Activated CD4-positive, alpha-beta T cell treated with anti-CD3 and anti-CD28 coated beads, Interleukin-10, Interleukin-2, amounts not matched to agents 100 ng/mL and 50 ng/mL, durations not matched to agents 16 hours and 8 hours (primary cell): ENCODE measurements around the gene CCDC146.
"Not testable (repeated sequence)": the region's sequence is repeated elsewhere in the genome, so short reads cannot be mapped to it uniquely, and the experiment has no call there.

Experiments used
- DNase-seq: peaks from one replicate; pipeline ENCODE4 v3.0.0-alpha.2; 2020

The CCDC146 gene

DNA sequence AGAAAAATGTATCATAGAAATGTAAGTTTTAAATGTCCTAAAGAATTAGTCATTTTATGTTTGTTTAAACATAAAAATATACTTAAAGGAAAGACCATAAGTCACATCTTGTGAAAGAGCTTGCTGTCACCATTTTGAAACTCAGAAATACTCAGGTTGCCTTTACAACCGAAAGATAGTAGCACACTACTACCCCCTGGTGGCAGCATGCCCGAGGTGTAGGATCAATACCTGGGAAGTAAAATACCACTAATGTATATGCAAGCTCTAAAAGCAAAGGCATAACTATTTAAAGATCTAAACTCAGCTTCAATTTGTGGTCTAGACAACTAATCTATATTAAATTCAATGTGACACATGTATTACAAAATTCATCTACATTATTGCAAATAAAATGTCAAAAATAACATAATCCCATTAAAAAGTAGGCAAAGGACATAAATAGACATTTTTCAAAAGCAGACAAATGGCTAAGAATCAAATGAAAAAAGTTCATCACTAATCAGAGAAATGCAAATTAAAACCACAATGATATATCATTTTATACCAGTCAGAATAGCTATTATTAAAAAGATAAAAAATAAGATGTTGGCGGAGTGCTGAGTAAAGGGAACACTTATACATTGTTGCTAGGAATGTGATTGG is 124.9 kb downstream of the CCDC146 start:
- peak; percentile 90 for DNase-seq

DNA sequence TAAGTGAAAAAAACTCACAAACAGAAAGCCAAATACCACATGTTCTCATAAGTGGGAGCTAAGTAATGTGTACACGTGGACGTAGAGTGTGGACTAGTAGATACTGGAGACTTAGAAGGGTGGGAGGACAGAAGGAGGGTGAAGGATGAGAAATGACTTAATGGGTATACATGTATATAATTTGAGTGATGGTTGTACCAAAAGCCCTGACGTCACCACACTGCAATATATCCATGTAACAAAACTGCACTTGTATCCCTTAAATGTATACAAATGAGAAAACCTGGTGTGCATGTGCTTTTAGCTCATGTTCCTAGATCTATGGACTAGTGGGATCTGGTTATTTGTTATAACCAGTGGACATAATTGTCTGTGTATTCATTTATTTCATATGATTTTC is 125.7 kb downstream of the CCDC146 start:
- no peak for DNase-seq

DNA sequence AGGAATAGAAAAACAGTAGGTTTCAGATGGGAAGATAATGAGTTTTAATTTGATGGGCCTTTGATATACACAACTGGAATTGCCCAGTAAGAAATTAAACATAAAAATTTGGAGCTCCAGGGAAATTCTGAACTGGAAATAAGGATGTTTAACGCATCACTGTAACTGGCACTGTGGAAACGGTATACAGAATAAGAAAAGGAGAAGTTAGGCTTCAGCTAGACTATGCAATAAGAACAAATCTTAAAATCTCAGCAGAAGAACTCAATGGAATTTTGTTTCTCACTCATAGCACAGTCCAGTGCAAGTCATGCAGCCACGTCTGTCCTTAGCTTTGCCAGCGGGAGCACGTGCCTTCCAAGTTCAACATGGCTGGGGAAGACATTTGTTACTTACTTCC is 130.1 kb downstream of the CCDC146 start:
- DNase-seq = no peak

DNA sequence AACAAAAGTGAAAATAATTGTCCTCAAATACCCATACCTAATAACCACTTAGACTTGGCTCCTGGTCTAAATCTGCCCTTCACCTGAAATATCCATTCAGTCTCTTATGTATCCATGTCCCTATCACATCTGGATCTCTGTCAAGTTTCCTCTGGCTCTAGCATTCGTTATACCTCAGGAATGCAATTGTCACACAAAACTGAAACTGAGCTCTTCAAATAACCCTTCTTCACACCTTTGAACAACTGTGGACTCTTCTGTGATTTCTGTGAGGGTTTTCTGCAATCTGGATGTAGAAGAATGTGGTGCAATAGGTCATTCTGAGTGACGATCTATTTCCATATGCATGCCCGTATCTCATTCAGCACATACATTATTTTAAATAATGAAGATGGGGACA is 130.7 kb downstream of the CCDC146 start:
- DNase-seq = no peak

DNA sequence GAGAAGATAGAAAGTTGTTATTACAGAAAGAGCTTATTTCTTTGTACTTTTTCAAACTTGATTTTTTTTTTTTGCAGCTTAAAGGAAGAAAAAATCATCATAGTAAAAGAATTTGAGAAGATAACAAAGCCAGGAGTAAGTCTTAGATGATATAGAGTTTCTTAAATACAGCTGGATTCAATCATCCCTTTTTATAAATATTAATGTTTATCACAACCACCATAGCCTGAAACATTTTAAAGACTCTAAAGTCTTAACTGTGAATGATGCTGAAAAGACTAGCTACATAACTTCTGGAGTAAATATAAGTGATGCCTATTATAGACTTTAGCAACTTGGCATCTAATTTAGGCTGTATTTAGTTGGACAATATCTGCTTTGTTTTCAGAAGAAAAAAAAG is 132.0 kb downstream of the CCDC146 start:
- DNase-seq = no peak

DNA sequence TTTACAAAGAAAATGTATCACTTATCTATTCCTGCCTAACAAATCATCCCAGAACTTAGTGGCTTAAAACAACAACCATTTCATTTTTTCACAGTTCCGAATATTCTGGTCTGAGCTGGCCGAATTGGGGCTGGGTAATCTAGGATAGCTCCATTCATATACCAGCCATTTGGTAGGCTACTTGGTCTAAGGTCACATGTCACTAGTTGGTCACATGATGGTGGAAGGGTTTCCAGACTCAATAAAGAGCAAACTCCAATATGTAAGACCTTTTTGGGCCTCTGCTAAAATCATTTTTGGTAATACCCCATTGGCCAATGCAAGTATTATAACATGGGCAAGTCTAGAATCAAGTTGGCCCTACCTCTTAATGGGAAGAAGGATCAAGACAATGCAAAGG is 132.5 kb downstream of the CCDC146 start:
- DNase-seq = no peak

DNA sequence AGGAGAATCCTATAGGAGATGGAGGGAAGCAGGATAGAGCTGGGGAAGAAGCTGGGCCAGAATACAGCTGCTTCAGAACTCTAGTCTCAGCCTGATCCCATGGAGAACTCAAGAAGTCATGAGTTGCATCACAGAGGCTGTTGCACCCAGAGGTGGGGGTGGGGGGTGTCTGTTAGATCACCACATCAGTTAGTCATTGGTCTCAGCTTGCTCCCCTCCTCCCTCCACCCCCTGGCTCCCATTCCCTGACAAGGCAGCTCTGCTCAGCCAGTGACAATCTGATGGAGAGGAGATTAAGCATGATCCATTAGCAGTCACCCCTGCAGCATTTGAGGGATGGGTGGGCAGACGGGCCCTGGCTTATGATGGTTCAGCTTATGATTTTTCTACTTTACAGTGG is 135.6 kb downstream of the CCDC146 start:
- DNase-seq = no peak

DNA sequence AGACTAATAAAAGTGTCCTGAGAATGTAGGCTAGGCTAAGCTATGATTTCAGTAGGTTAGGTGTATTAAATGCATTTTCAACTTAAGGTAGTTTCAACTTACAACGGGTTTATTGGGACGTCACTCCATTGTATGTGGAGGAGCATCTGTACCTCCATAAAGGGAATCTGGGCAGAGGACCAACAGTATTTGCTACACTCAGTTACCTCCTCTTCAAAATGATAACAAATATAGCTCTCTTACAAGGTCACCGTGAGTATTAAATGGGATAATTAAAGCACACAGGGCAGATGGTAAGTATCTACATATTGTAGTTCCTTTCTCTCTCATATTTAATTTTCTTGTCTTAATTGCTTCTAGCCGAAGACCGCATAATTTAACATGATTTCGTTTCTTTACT is 136.2 kb downstream of the CCDC146 start:
- DNase-seq = no peak

DNA sequence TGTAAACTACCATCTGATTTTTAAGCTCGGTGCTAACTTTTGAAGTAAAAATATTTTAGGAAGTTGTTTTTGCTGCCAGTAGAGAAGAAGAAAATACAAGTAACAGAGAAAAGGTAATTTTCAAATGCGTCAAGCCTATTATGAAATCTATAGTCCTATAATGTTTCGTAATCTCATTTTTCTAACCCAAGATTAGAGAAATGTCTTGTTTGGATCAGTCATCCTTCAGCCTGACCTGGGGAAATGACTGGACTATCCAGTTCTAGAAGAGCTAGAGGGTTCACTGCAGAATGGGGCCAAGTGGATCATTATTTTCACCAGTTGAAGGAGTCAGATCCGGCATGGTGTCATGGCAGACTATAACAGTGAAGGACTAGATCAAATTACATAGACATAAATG is 139.9 kb downstream of the CCDC146 start:
- no peak for DNase-seq

DNA sequence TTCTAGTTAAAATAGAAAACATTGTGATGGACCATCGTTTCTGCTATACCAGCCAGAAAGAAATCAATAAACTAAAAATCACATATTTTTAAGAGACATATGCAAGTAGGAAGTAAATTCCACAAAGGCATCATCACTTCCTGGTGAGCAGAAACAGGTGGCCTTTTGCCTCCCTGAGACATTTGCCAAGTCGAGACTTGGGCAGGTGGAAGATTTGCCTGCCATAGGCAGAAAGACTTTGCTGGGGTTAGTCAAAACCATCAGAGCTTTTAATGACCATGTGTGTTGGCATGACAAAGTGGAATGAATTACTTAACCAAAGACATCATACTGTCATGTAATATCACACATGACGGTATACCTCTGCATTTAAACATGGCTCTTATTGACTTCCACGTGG is 143.3 kb downstream of the CCDC146 start:
- DNase-seq = peak; percentile 23

DNA sequence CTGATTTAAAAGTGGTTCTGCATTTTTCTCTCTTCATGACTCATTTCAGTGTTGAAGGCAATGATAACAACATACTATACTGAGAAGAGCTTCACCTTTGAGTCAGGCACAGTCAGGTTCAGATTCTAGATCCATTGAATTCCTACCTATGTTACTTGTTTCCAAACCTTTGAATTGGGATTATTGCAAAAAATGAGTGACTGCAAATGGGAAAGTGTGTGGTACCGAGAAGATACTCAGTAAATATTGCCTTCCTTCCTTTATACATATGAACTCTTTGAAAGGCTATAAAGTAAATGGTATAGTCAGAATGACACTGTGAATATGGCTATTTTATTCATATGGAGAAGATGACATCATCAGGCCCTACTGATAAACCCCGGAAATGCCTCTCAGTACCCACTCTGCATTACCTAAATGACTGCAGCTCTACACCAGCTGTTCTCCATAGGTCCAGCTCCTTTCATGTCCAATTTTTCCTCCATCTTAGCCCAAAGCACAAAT is 143.9 kb downstream of the CCDC146 start:
- DNase-seq = peak; percentile 91

DNA sequence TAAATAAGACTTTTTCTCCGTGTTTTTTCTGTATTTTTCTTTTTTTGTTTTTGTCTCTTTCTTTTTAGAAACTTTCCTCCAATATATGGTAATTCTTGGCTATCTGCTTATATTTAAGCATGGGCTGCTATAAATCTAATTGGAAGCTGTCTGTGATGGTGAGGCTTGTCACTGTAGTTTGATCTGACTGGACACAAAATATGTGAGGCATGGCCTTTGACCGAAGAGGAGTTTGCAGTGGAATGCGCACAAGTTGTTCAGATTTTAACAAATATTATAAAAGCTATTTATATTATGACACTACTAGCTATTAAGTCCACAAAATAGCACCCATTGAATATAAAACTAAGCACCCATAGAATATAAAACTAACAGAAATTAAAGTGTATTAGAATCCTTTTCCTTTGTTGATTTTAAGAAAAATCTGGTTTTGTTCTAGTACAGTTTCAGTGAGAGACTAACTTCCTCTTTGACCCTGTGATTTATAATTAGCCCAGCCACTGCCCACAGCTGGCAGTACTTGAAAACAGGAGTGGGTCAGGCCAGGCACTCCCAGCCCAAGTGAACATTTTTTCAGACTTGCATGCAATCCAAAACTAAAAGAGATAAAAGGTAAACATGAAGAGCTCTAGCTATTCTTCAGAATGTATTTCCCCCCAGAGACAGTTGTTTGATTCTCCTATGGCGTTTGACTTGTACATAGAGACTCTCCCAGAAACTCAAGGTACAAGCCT is 147.1 kb downstream of the CCDC146 start:
- no peak for DNase-seq

DNA sequence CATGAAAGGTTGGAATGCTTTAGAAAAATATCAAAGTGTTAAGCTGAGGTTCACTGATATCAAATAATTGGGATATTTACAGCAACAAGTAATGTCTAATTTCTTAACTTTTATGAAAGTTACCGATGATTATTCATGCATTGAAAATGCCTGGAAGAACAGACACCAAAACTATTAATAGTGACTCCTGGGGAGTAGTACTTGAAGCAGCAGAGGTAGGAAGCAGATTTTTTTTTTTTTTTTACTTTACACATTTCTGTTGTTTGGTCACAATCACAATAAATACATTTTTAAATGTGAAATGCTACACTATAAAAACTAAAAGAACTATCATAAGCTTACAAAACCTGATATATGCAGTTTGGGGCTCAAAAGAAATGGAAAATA is 147.7 kb downstream of the CCDC146 start:
- DNase-seq = no peak

DNA sequence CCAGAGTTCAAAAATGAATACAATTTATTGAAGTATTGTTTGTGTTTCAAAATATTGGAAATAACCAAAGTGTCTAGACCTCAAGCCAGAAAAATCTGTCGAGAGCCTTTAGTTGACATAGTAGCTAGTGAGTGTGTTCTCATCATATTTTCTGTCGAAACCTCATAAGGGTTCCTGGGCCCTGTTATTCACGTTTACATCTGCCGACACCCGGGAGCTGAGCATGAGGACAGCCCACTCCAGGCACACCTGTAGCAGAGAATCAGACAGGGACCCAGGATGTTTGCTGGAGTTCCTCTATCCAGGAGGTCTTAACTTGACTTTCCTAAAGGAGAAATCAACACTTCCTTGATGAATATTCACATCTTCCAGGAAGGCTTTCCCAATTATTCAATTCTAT is 149.4 kb downstream of the CCDC146 start:
- DNase-seq = no peak

DNA sequence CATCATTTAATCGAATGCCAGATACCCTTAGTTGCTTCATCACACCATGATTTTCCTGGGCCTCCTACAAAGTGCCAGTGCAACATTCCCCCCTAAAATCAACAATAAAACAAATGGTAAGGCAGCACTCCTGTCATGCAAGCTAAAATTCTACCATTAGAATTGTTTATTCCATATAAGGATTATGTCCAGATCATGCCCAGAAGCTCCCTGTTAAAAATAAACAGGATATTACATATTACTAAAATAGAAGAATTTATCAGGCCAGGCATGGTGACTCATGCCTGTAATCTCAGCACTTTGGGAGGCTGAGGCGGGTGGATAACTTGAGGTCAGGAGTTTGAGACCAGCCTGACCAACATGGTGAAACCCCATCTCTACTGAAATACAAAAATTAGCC is 153.2 kb downstream of the CCDC146 start:
- DNase-seq = not testable (repeated sequence)

DNA sequence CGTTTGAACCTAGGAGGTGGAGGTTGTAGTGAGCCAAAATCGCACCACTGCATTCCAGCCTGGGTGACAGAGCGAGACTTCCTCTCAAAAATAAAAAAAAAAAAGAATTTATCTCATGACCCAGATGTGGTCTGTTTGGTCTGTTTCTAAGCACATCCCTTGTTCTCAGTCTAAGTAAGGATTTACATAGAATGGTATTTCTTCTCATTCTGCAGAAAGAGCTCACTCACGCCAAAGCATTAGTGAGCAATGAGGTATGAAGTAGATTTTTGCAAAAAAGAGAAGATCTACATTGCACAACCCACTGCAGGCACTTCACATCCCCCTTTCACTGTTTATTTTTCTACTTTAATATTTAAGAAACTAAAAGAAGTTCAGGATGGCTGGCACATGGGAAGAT is 153.7 kb downstream of the CCDC146 start:
- no peak for DNase-seq

DNA sequence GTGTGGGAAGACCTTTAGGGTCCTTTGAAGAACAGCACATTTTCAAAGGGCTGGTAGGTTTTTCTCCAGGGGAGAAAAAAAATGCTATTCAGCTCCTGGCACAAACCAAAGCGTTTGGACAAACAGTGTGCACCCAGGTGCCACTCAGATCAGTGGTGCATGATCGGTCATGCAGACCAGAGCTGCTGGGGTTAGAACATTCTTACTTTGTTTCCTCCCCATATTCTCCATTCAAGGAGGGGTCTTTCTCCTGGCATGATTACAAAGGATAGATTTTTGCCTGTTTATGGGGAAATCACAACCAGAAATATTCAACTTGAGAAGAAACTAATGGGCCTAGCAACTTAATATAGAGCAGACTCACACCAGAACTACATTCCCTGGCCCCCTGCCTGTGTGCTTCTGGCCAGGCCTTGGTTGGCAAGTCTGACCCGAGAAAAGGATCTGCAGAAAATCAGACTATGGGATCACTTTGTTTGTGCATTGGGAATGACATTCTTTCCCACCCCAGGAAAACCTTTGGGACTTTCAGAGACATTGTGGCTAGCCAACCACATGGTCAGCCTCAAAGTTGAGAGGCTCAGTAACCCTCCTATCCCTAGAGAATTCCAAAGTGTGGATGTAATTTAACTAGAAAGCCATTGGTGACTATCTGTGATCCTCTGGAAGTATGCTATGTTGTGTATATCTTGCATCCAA is 159.5 kb downstream of the CCDC146 start:
- DNase-seq = no peak

DNA sequence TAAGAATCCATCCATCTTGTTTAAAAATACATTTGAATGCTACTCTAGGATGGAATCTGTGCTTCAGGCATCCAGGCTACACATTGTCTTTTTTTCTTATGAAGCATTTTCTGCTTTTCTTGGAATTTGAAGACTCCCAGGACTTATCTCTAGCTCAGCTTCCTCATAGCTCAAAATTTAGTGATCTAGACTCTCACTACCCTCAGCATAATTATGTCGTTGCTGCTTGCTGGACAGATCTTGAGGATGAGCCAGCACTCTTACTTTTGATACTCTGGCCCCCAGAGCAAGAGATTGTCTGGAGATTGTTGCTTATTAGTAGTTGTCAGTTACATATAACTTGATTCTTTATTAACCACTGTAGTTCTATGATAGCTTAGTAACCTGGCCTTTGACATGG is 160.5 kb downstream of the CCDC146 start:
- DNase-seq = no peak

DNA sequence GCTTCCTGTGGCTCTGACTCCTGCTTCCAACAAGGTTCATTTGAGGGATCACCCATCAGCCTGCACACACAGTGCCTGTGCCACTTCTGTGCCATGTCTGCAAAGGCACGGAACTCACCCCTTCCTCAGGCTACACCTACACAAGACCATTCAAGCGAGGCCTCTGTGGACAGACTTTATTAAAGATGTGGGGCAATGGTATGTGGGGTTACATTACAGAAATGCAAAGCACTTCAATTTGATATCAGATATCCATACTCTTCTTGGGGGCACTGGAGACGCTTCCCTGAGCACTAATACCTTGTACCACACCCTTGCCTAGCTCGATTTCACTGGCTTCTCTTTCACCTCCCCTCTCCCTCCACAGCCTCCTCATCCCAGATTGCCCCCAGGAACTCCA is 161.6 kb downstream of the CCDC146 start:
- DNase-seq = no peak

DNA sequence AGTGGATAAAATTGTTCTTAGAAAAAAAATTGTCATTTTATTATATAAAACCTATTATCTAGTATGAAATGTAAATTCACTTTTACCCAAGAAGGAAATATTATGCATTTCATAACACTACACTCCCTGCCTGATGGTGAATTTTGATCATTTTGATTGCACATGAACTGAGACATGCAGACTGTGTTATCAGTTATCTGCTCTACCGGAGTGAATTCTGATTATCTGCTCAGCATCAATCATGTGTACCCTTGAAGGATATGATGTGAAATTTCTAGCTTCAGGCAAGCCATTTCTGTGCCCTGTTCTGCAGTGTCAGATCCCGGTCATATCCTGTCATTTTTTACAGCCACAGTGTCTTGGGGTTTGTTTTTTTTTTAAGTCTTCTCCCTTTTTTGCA is 162.2 kb downstream of the CCDC146 start:
- no peak for DNase-seq

DNA sequence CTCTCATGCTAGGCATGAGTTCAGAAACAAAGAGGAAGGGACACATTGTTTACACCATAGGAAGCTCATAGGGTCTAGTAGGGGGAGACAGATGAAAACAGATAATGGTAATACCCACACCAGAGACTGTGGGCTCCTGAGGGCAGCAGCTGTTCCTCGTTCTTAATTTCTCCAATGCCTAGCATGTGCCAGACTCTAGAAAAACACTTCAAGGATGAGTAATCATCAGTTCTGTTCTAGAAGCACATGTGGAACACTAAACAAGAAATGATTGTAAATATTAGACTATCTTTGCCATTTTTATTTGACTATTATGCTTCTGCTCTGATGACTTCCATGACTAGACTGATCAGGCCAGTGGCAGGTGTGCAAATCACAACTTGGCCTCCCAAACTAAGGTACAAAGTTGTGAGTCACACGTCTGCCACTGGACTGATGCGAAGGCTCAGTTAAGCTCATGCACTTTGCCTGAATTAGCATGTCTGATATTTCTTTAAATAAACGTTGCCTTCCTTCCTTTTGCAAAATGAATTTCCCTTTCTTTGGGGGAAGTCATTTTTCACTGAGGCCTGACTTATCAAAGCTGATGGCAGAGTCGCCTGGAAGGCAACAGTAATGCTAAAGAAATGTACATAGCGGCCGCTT is 166.4 kb downstream of the CCDC146 start:
- DNase-seq = no peak

DNA sequence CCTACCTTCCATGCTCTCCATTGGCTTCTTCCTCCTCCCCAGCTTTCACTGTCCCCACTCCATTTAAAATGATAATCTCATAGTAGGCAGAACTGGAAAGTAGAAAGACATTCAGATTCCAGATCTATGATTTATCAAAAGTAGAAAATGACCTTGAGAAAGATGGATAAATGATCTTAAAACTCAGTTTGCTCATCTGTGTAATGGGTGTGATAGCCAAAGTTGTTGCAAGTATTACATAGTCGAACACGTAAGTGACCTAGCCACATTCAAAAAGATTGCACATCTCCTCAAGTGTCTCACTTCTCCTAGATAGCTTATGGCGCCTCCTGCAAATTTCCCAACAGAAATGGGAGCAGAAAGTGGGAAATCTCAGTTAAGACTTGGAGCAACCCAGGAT is 167.0 kb downstream of the CCDC146 start:
- DNase-seq = no peak

DNA sequence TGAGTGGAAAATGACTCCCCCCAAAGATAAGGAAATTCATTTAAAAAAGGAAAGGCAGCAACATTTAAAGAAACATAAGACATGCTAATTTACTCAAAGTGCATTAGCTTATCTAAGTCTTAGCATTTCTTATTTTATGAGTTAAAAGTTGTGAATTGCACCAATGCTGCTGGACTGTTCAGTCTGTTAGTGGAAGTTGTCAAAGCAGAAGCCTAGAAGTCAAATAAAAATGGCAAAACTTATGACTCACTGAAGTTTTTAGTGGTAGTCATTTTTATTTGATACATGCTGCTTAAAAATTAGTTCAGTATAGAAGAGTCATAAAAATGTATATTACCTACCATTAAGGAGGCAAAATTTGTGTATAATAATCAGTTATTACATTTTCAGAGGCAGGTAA is 168.0 kb downstream of the CCDC146 start:
- no peak for DNase-seq

DNA sequence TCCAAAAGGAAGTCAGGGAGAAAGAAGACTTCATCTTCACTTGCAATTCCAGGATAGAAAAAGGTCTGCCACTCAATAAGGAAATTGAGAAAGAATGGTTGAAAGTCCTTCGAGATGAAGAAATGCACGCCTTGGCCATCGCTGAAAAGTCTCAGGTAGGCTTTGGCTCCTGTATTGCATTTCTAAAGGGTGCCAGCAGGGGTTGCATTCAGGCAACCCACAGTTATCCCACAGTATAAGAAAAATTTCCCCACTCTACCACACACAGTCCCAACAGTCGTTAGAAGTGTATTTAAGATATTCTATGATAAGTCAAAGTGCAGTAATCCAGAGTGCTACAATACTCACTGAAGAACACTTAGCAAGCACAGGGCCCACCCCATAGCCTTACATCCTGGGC is 170.6 kb downstream of the CCDC146 start:
- DNase-seq = no peak
